Measurements from ENCODE around the gene SHC4.

DNA sequence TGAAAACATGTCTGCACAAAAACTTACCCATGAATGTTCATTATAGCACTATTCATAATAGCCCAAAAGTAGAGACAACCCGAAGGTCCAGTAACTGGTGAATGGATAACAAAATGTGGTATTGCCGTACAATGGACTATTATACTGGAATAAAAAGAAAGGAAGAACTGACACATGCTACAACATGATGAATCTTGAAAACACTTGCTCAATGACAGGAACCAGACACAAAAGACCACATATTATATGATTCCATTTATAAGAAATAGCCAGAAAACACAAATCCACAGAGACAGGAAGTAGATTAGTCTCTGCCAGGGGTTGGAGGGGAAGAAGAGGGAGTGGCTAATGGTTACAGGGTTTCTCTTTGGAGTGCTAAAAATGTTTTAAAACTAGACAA is 18.3 kb downstream of the SHC4 start:
- TF ChIP-seq, protein P1, sequence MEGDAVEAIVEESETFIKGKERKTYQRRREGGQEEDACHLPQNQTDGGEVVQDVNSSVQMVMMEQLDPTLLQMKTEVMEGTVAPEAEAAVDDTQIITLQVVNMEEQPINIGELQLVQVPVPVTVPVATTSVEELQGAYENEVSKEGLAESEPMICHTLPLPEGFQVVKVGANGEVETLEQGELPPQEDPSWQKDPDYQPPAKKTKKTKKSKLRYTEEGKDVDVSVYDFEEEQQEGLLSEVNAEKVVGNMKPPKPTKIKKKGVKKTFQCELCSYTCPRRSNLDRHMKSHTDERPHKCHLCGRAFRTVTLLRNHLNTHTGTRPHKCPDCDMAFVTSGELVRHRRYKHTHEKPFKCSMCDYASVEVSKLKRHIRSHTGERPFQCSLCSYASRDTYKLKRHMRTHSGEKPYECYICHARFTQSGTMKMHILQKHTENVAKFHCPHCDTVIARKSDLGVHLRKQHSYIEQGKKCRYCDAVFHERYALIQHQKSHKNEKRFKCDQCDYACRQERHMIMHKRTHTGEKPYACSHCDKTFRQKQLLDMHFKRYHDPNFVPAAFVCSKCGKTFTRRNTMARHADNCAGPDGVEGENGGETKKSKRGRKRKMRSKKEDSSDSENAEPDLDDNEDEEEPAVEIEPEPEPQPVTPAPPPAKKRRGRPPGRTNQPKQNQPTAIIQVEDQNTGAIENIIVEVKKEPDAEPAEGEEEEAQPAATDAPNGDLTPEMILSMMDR (IDR thresholded peaks at IDR 0.05), result no peak
- TF ChIP-seq POLR2A (IDR thresholded peaks at IDR 0.05) (no peak), POLR2AphosphoS5 (IDR thresholded peaks at IDR 0.05) (no peak)
